ENCODE results near the gene GALNT3.

Gene GALNT3

GRCh38 chr2:165796819-165797530, 2.9 kb upstream of the GALNT3 start:
- no peak for DNase-seq (ENCODE audit: extremely low spot score, insufficient read length, low read depth)
- no peak for FAIRE-seq

GRCh38 chr2:165796129-165796528, 2.1 kb upstream of the GALNT3 start:
- no peak for FAIRE-seq

GRCh38 chr2:165795011-165795410, 964 bp upstream of the GALNT3 start:
- FAIRE-seq = peak; percentile 29
- no peak for DNase-seq (ENCODE audit: extremely low spot score, insufficient read length, low read depth)

More at GRCh38 chr2:165796129-165796528, 2.1 kb upstream of the GALNT3 start:
- DNase-seq (ENCODE audit: extremely low spot score, insufficient read length, low read depth) = no peak

- peak; percentile 53 for DNase-seq (ENCODE audit: extremely low spot score, insufficient read length, low read depth)
- peak; percentile 96 for FAIRE-seq
Measured at GRCh38 chr2:165794536-165794928, 485 bp upstream of the GALNT3 start.

GRCh38 chr2:165793161-165793778, 777 bp downstream of the GALNT3 start:
- no peak for DNase-seq (ENCODE audit: extremely low spot score, insufficient read length, low read depth)
- FAIRE-seq = no peak

- DNase-seq (ENCODE audit: extremely low spot score, insufficient read length, low read depth) (no peak), FAIRE-seq (no peak)
Measured at GRCh38 chr2:165792104-165792454, 2.0 kb downstream of the GALNT3 start.

- no peak for FAIRE-seq
Measured at GRCh38 chr2:165791421-165792103, 2.5 kb downstream of the GALNT3 start.

GRCh38 chr2:165790466-165790865, 3.6 kb downstream of the GALNT3 start:
- DNase-seq (ENCODE audit: extremely low spot score, insufficient read length, low read depth) (no peak), FAIRE-seq (no peak)

More at GRCh38 chr2:165791421-165792103, 2.5 kb downstream of the GALNT3 start:
- no peak for DNase-seq (ENCODE audit: extremely low spot score, insufficient read length, low read depth)

- DNase-seq (ENCODE audit: extremely low spot score, insufficient read length, low read depth) = no peak
- FAIRE-seq = no peak
Measured at GRCh38 chr2:165787334-165787733, 6.7 kb downstream of the GALNT3 start.

- DNase-seq (ENCODE audit: extremely low spot score, insufficient read length, low read depth) (no peak), FAIRE-seq (no peak)
Measured at GRCh38 chr2:165779706-165780105, 14.3 kb downstream of the GALNT3 start.

GRCh38 chr2:165778653-165779451, 15.2 kb downstream of the GALNT3 start:
- FAIRE-seq (no peak), DNase-seq (ENCODE audit: extremely low spot score, insufficient read length, low read depth) (no peak)

GRCh38 chr2:165778187-165778556, 15.9 kb downstream of the GALNT3 start:
- no peak for FAIRE-seq
- no peak for DNase-seq (ENCODE audit: extremely low spot score, insufficient read length, low read depth)

- DNase-seq (ENCODE audit: extremely low spot score, insufficient read length, low read depth) = no peak
- FAIRE-seq = no peak
Measured at GRCh38 chr2:165777522-165778186, 16.4 kb downstream of the GALNT3 start.

GRCh38 chr2:165776796-165777195, 17.3 kb downstream of the GALNT3 start:
- no peak for DNase-seq (ENCODE audit: extremely low spot score, insufficient read length, low read depth)
- no peak for FAIRE-seq

GRCh38 chr2:165776013-165776412, 18.0 kb downstream of the GALNT3 start:
- no peak for DNase-seq (ENCODE audit: extremely low spot score, insufficient read length, low read depth)
- FAIRE-seq = no peak

- no peak for FAIRE-seq
- no peak for DNase-seq (ENCODE audit: extremely low spot score, insufficient read length, low read depth)
Measured at GRCh38 chr2:165773684-165774083, 20.4 kb downstream of the GALNT3 start.

GRCh38 chr2:165772183-165772582, 21.9 kb downstream of the GALNT3 start:
- FAIRE-seq = no peak
- DNase-seq (ENCODE audit: extremely low spot score, insufficient read length, low read depth) = no peak

GRCh38 chr2:165766326-165766927, 27.6 kb downstream of the GALNT3 start:
- FAIRE-seq (no peak), DNase-seq (ENCODE audit: extremely low spot score, insufficient read length, low read depth) (no peak)

GRCh38 chr2:165762723-165763122, 31.3 kb downstream of the GALNT3 start:
- FAIRE-seq = no peak

More at GRCh38 chr2:165762723-165763122, 31.3 kb downstream of the GALNT3 start:
- no peak for DNase-seq (ENCODE audit: extremely low spot score, insufficient read length, low read depth)
